ENCODE data around the gene GSS.
A peak's percentile ranks its signal among the peaks of the same experiment; 100 is the strongest.

DNA sequence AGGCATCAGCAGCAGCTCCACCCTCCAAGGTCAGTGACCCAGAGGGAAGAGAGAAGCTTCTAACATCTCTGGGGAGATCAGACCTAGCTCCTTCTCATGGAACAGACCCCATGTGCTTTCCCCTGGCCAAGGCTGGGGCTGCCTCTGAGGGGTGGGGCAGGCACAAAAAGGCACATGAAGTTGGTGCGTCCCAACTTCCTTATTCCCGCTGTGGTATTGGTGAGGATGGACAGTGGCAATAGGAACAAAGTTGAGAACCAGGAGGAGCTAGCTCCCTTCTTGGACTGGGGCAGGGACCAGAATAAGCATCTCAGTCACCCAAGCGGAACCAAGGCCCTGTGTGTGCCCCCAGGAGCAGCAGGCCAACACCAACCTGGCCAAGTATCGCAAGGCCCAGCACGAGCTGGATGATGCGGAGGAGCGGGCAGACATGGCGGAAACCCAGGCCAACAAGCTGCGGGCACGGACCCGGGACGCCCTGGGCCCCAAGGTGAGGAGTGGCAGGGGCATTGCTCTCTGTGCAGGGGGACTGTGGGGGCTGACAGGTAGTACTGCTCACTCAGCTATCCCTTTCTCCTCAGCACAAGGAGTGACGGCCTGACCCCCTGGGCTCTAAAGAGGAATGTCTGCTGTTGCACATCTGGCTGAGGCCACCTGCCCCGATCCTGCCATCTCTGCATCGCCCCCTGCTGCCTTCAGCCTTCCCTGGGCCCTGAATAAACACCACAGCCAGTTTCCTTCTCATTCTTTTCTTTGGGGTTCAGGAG lies 46.2 kb upstream of the GSS start:
- TF ChIP-seq CTCF (IDR thresholded peaks at IDR 0.05) (peak in 2 of 5 experiments; percentile 16 to 25), EP300 (IDR thresholded peaks at IDR 0.05; ENCODE audit: low read depth) (no peak), POLR2A (IDR thresholded peaks at IDR 0.05) (no peak), POLR2AphosphoS5 (IDR thresholded peaks at IDR 0.05) (no peak)

Data from transverse colon (tissue), 4 donors.